Fibroblast of gingiva (primary cell): ENCODE data around the gene PTPRN2.

Source experiments
- DNase-seq: peaks from one replicate; pipeline ENCODE4 v3.0.0-alpha.2; 2011; ENCODE audit warnings: low read depth

Gene PTPRN2

DNA sequence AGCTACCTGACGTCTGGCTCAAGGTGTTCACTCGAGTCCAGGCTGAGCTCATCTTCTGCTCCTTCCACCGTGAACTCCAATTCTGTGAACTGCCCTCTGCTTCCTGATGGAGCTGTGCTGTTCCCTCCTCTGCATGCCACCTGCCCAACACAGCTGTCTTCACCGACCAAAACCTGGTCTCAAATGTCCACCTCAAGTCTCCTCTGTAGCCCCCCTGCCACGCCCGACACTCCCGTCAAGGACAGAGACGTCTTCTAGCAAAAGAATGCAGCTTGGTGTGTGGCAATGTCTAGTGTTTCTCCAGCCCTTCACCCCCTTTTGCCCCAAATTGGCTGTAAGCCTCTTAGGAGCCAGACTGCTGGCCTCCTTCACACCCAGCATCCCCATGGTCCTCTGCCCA, 945.8 kb downstream of the PTPRN2 start:
- DNase-seq = no peak

DNA sequence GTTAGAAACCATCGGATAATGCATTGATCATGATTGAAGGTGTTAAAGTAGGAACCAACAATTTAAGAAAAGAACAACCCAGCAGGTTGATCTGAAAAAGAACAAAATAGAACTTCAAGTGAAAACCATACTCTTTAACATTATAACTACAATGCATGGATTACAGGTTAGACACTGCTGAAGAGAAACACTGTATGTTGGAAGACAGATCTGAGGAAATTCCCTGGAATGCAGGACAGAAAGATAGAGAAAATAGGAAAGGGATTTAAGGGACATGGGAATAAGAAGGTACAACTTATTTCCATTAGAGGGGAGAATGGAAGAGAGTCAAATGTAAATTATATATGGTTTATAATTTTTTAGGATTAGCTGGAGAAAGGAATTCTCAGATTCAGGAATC, 947.5 kb downstream of the PTPRN2 start:
- DNase-seq = no peak

DNA sequence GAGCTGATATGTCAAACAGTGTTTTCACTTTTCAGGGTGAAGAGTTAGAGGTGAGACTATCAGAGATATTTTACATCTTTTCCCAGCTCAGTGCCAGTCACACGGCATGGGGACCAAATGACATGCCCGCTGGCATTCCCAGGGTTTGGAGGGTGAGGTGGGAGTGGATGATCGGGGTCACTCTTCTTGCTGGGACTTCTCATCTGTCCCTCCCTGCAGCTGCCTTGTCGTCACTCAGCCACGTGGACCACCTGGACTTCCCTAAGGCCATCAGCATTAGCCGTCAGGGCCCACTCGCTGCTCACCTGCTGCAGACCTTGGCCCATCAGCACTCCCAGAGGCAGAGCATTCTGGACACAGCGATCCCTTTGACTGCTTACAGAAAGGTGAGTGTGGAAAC, 949.1 kb downstream of the PTPRN2 start:
- DNase-seq = no peak

DNA sequence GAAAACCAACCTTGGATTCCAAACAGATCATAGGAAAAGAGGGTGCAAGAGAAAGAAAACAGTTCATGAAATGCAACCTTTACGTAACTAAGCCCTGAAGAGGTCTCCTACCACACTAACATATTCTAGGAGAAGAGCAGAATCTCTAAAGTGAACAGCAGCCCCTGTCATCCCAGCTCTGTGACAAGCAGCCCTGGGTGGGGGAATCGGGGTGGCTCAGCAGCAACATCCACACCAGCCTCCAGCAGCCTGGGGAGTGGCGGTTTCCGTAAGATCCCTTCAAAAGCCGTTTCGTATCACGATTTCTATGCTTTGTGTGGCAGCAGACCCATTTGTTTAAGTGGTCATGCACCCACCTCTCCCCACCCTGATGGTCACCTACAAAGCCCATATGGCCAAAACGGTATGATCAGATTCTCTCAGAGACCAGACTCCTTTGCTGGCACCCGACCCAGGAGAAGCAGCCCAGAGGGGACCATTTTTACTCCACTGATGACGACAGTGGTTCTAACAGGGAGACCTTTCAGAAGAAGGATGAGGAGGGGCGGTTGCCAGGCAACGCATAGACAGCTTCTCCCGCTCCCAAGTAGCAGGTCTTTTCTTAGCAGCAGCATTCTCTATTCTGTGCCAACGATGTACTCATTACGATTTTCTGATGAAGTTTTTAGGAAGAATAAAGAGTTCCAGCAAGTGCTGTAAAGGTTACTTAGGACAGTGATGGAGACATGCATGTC, 950.2 kb downstream of the PTPRN2 start:
- no peak for DNase-seq

DNA sequence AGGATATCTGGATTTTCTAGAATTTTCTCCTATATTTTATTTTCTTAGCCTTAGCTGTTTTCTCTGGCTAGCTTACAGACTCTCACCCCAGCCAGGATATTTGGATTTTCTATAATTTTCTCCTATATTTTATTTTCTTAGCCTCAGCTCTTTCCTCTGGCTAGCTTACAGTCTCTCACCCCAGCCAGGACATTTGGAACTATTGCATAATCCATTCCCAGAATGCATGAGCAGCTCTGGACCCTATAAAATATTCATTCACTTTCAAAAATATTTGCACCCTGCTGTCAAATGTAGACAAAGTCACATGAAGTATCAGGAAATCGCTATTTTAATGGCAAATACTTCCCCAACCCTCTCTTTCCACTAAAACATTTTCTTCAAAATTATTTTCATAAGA, 952.0 kb downstream of the PTPRN2 start:
- no peak for DNase-seq

DNA sequence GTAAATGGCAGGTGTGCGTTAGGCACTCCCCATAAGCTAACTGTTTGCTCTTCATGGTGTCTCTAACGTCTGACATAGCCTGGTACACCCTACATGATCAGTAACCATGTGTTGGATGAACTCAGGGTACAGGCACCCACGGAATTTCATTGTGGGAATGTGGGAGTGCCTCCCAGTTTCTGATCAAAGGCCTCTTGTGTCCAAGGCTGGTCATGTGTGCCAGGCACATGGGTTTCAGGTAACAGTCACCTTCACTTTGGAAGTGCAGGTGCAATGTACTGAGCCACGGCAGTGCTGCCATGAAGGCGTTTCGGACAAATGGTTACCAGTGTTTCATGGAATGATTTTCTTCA, 952.5 kb downstream of the PTPRN2 start:
- DNase-seq = no peak

DNA sequence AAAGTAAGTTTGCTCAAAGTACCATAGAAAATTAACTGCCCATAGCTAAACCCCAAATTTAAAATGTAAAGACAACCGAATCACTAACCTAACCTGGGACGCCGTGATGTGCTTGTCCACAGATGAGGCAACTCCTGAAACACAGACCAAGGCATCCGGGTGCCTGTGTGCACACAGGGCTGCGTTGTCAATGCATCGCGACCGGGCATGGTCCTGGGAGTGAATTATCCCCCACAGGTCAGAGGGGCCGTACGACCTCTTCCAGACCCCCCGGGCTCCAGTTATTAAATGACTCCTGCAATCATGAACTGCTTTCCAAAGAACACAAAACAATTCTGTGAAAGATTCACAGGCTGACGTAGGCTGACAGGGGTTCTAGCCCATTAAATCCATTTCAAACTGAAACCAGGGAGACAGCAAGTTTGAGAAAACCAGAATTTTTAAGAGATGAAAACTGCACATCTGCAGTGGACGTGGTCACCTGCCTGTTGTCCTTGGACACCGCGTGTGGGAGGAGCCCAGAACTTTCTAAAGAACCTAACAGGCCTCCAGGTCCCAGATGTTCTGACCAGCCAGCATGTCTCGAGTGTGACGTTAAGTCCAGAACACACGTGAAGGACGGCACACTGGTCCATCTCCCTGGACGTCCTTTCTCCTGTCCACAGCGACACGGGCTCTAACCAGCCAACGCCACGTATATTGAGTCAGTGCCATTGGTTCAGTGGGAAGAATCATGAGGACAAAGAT, 953.0 kb downstream of the PTPRN2 start:
- no peak for DNase-seq

DNA sequence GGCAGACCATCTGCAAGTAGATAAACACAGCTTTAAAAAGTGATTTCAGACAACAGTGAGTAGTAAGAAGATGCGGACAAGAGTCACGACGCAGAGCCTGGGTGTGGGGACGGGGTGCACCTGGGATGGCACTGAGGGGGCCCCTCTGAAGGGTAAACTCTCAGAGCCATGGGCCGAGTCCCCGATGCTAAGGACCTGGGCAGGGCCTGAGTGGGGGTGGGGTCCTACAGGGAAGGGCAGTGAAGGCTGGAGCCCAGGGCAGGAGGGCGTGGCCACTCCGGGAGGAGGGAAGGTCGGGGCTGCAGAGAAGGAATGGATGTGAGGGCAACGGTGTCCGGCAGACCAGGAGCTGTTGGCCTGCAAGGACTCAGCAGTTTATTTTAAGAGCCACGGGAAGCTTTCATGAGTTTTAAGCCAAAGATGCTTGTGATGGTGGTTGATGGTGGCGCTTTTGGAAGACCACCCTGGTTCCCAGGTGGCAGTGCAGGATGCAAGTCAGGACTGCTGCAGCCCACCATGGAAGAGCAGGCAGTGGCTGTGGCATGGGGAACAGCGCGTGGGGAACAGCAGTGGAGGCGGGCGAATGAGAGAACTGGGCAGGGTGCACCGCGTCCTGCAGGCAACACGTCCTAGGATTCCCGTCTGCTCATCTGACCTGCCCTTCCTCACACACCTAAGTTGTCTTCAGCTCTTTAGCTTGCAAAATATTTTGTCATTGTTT, 954.0 kb downstream of the PTPRN2 start:
- no peak for DNase-seq

DNA sequence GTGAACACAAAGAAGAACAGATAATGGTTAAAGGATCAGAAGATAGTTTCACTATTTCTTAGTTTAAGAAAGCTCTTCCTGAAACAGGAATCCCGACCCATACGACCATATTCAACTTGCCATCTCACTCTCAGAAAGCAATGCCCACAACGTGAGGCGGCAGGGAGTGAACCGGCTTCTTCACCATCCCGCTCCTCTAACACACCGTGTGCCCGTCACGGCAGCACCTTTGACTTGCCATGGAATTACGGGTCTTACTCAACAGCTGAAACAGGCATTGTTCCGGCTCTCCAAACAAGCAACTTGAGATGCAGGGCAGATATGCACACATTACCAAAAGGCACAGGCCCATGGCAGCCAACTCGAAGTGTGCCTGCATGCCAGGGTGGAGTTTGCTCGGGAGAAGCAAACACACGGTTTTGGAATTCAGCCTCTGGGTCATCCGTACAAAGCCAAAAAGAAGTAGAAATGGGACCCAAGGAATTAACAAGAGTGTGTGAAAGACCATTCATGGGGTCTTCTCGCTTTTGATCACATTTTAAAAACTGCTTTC, 957.2 kb downstream of the PTPRN2 start:
- no peak for DNase-seq

DNA sequence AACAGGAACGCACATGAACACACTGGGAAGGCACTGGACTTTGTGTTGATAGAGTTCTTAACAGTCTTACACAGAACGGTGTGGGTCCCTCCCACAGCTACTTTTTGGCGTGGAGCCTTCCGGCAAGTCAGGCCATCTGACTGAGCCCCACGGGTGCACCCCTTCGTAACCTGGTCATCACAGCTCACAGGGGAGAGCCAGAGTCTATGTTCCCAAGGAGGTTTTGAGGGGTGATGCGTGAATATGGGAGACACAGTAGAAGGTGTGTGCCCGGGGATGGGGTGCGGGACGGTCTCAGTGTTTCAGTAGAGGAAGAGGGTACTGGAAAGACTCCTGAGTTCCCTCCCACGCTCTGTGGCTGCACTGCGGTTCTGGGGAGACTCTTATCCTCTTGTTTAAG, 959.2 kb downstream of the PTPRN2 start:
- no peak for DNase-seq

DNA sequence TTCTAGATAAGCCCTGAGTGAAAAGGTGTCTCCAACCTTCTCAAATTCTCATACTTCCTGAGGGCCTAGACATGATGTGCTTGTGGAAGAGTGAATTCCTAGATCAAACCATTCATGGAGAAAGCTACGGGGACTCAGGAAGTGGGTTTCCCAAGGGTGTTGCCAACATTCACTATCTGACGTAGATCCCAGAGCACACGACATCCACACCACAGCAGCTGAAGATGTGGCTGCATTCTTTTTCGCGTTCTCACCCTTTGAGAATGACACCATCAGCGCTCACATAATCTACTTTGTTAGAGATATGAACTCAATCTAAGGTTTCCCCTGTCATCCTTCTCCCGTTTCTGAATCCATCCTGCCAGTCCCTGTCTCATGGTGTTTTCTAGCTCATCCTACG, 960.0 kb downstream of the PTPRN2 start:
- no peak for DNase-seq

DNA sequence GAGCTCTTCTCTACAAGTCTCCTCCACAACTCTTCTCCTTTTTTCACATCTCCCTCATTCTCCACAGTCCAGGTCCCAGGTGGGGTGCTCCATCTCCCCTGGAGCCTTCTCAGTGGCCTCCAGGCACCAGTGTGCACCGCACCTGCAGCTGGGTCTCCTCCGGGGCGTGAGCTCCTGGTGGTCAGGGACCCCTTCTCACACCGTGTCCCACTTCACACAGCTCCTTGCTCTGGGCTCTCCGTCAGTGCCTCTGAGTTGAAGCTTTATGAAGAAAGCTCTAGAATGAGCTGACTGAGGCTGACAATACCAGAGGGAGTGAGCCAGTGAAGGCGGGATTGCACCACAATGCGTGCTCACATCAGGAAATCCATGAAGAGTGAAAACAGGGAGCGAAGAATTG, 960.6 kb downstream of the PTPRN2 start:
- no peak for DNase-seq

DNA sequence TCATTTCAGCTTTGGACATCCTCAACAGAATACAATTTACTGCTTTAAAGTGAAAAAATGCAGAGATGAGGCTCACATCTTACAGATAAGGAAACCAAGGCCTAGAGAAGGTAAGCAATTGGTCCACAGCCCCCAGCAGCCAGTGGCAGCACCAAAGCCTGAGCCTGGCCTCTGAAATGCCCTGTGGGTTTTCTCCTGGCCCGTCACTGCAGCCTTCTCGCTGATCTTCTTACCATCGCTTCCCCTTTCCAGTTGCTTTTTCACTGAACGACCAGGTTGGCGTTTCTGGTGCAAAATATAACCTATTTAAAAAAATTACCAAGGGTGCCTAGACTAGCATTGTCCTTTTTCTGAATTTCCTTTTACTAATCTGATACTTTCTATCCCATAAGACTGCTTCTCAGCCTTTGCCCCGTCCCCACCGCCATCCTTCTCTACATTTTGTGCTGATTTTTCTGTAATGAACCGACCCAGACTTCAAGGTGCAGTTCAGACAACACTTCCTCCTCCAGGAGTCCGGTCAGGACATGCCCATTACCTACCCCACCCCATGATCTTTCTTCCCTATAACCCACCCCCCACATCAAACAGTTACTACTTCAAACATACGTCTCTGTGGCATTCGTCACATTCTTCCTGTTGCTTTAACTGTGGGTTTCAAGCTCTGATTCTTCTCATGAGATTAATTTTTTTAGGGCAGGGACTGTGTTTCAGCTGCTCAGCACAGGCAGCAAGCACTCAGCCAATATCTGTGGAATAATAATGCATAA, 961.5 kb downstream of the PTPRN2 start:
- no peak for DNase-seq

DNA sequence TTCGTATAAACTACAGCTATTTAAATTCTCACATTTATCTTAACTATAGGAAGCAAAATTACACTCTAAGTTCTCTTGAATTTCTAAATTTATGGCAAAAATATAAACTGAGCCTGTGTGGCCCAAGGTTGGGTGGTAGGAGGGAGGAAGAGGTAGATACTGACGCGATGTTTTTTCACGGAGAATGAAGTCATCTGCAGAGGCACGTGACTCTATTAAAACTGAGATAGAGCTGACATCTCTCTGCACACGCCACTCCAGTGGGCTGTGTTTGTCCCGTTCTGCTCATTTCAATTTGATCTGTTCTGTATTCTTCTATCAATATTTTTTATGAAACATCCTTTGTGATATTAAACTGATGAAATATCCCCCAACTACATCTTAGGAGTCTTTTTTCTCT, 964.1 kb downstream of the PTPRN2 start:
- DNase-seq = no peak

DNA sequence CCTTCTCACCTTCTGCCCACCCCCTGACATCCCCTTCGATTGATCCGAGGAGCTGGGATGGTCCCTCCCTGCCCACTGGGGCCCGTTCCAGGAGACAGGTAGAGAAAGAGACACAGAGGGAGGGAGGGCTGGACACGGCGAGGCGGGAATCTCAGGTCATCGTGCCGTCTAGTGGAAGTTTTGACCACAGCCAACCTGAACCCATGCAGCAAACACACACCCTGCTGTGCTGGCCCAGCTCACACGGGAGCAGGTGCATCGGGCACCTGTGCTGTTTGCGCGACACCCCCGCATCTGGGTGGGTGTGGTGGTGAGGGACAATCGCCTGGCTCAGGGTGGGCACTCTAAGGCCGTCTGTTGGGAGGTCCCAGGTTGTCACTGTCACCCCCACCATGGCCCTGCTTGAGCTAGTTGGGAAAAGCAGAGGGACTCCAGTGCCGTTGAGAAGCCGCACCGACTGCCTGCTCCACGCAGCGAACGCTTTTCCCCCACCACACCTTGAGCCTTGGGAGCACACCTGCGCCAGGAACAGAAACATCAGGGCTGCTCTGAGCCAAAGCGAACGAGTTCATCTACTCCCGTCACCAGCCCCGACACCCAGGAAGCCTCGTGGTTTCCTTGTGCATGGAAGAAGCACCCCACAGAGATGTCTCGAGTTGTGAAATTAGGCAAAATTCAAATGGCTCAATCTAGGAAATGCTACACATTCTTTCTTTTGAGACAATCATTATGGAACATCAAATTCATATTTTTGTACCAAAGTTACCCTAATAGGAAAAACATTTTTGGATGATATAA, 965.0 kb downstream of the PTPRN2 start:
- no peak for DNase-seq

DNA sequence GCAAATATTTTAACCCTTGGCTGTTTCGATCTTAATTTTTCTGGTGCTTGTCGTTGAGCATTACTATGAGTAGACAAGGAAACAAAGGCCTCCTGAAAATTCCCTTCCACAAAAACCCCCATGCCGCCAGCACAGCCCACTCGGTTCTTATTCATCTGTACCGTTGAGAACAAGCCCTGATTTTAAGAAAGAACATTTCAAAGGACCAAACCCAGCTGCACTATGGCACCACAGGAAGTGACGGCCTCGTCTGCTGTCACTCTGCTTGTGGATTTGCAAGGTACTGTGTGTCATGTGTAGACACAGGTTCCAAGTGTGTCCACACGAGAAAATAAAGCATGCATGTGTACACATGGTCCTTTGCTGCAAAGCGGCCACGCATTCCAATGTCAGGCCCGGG, 965.6 kb downstream of the PTPRN2 start:
- no peak for DNase-seq

DNA sequence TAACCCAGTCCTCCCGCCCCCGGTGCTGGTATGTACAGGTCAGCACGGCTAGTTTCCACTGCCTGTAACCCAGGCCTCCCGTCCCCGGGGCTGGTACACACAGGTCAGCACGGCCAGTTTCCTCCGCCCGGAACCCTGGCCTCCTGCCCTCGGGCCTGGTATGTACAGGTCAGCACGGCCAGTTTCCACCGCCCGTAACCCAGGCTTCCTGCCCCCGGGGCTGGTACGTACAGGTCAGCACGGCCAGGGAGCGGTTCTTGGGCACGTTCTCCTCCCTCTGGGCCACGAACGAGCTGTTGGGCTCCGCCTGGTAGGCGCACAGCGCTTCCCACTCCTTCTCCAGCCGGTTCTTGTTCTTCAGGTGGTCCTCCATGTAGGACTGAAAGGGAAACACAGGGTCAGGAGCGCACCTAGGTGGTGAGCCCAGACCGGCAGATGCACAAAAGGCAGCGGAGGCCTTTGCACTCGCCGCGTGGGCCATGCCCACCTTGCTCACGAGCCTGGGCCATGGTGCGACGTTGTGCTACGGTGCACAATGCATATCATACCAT, 966.4 kb downstream of the PTPRN2 start:
- no peak for DNase-seq

DNA sequence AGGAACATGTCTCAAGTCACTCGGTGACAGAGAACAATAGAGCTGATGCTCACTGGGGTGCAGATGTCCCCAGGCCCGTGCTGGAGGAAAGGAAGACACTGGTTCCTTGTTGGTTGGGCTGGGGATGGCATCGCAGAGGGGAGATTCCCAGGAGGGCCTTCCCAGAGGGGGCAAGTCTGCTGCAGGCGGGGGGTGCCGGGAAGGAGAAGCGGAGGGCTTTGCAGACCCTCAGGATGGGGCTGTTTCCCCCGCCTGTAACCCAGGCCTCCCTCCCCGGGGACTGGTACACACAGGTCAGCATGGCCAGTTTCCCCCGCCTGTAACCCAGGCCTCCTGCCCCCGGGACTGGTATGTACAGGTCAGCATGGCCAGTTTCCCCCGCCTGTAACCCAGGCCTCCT, 967.0 kb downstream of the PTPRN2 start:
- no peak for DNase-seq

DNA sequence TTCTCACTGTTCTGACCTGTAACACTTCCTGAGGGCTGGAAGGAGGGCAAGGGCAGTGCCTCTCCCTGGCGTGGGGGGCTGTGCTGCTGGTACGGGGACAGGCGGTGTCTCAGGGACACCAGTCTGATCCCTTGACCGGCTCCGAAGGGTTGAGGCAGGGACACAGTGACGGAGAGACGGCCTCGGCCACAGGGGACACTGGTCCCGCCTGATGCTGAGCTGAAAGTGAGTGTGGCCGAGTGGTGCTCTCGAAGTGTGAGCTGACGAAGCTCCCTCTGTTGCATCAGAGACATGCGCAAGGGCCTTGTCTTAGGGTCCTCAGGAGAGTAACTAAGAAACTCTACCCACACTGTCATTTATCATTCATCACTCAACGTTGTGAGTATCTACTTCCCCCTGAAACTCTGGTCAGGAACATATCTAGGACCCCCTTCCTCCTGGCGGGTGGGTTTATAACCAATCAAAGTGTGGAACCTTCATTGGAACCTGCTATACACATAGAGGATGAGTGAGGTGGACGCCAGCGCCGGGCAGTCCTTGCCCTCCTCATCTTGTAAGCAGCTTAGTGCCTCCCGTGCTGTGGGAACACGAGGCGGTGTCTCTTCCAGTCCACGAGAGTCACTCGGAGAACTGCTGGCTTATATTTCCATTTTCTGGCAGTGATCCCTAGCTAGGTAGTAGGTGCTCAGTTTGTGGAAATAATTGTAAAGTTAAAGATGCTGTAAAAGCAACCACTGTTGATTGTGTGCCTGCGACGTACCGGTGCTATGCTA, 967.7 kb downstream of the PTPRN2 start:
- DNase-seq = no peak
